CD4-positive, alpha-beta T cell (primary cell): ENCODE measurements around the gene SUN2. TPM values are rescaled to one million over a fixed set of nuclear protein-coding genes. Genes with fewer than 3 reads are reported as not detected.

Experiments
- ATAC-seq: fragments of 200-7000 bp; cut with Tn5 transposase; one replicate; pipeline ENCODE4 v1.10.0; 2022; ENCODE audit warnings: mild to moderate bottlenecking; ENCODE audit not compliant: poor library complexity
- CTCF ChIA-PET: fragments of 350-600 bp; sonication (Branson Sonifier 250); formaldehyde crosslinking; loops from one replicate; lab custom pipeline; 2021; ENCODE audit warnings: antibody characterized with exemption, inconsistent platforms; lab: Charles Lee
- POLR2A ChIA-PET: fragments of 350-600 bp; sonication (Branson Sonifier 250); formaldehyde crosslinking; loops from one replicate; lab custom pipeline; 2021; ENCODE audit warnings: antibody characterized with exemption, inconsistent platforms; lab: Charles Lee
- DNase-seq, 14 experiments: peaks; one replicate each; pipeline ENCODE4 v3.0.0-alpha.2; 2013 to 2020; ENCODE audit warnings: mixed read lengths in 2 of 14
- H3K27ac ChIP-seq, 2 donors: one replicate each; pipeline versions ENCODE4 v1.5.1 to v1.7.0; 2013; ENCODE audit warnings: low read length in 2 of 2, low read depth in 1 of 2, mild to moderate bottlenecking in 1 of 2
- H3K27me3 ChIP-seq, 2 experiments: 1 replicate in 1 of 2; 2 replicates in 1 of 2; pipeline versions ENCODE4 v1.6.1 to v1.7.0; 2013; ENCODE audit warnings: low read length in 2 of 2, control low read depth in 1 of 2, mild to moderate bottlenecking in 1 of 2, moderate library complexity in 1 of 2; ENCODE audit not compliant: insufficient read depth in 2 of 2, control insufficient read depth in 1 of 2
- H3K36me3 ChIP-seq: one replicate; pipeline ENCODE4 v1.6.1; 2013; ENCODE audit warnings: low read length, control low read depth; ENCODE audit not compliant: insufficient read depth
- H3K4me1 ChIP-seq: one replicate; pipeline ENCODE4 v1.6.1; 2013; ENCODE audit warnings: low read length, control low read depth; ENCODE audit not compliant: insufficient read depth
- H3K4me3 ChIP-seq: one replicate; pipeline ENCODE4 v1.5.1; 2013; ENCODE audit warnings: mild to moderate bottlenecking, low read length, moderate library complexity
- H3K9me3 ChIP-seq, 2 experiments: 1 replicate in 1 of 2; 2 replicates in 1 of 2; pipeline versions ENCODE4 v1.6.1 to v1.7.0; 2013; ENCODE audit warnings: low read length in 2 of 2, mild to moderate bottlenecking in 2 of 2, control low read depth in 1 of 2, moderate library complexity in 1 of 2; ENCODE audit not compliant: control insufficient read depth in 1 of 2, insufficient read depth in 1 of 2
- H3K27ac Mint-ChIP-seq: one replicate; pipeline ENCODE4 v1.8.0; 2020; ENCODE audit warnings: mixed read lengths
- H3K27me3 Mint-ChIP-seq: one replicate; pipeline ENCODE4 v1.8.0; 2021; ENCODE audit warnings: mixed read lengths
- H3K36me3 Mint-ChIP-seq: one replicate; pipeline ENCODE4 v1.8.0; 2021; ENCODE audit warnings: low read depth, mixed read lengths
- H3K4me1 Mint-ChIP-seq: one replicate; pipeline ENCODE4 v1.8.0; 2021; ENCODE audit warnings: low read depth, mixed read lengths
- H3K4me3 Mint-ChIP-seq: one replicate; pipeline ENCODE4 v1.8.0; 2020; ENCODE audit warnings: mild to moderate bottlenecking, mixed read lengths
- H3K9me3 Mint-ChIP-seq: one replicate; pipeline ENCODE4 v1.8.0; 2020; ENCODE audit warnings: mixed read lengths
- intact Hi-C, 2 experiments: fragments of 100-400 bp; cut with DNase I in 1 of 2; cut with micrococcal nuclease in 1 of 2; formaldehyde crosslinking; loops; one replicate each; pipeline versions ENCODE4 v1.15.1 to v1.9.0; 2023 to 2025; cut with DNase I, micrococcal nuclease
- total RNA-seq, 174 experiments: library from RNA in 2 of 174; stranded (reverse) in 2 of 174; gene quantifications; one replicate each; pipeline ENCODE4 v1.2.3 and lab custom pipeline; 2021 to 2026
- TF ChIP-seq, protein P1 (sequence below): fragments of 200-600 bp; IDR thresholded peaks from one replicate; pipeline ENCODE4 v1.8.0; 2022; ENCODE audit warnings: antibody characterized with exemption, mild to moderate bottlenecking

The SUN2 gene
- total RNA-seq, 2 experiments from 2014 or later: 440 to 453 TPM

DNA sequence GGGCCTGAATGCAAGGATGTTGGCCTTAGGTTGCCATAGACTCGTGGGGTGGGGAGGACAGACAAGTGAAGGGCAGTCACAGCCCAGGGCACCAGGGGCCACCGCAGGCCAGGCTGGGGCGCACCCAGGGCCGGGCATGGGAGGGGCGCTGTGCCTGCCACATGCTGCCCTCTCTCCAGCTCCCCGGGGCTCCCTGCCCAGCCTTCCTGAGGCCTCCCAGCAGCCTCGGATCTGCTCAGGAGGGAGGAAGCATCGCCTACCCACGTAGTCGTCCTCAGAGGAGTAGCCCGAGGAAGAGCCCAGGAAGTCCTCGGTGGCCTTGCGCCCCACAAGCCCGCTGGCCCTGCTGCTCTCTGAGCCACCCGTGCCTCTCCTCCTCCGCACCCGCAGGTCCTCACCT lies 5.2 kb downstream of the SUN2 start:
- ChIA-PET POLR2A (interaction anchor here (0.9 to 25.2 kb wide), 12 partner anchors 8 to 252 kb away, joined by 3 to 752 read pairs (median 5); partner anchors contain the start of genes CBX6, CBY1, FAM227A and GTPBP1), CTCF (interaction anchor here (1.1 to 2.0 kb wide), 3 partner anchors 15 to 26 kb away, joined by 4 to 12 read pairs (median 7); no protein-coding TSS in a partner anchor)
- Histone ChIP-seq H3K36me3 (peaks cover 84% of the 10 kb centered on the region), H3K9me3 (no peaks in the 10 kb centered on the region), H3K27ac (peak overlapping the region; percentile 67 to 81), H3K27me3 (no peaks in the 10 kb centered on the region), H3K4me3 (peak overlapping the region; percentile 98), H3K4me1 (peaks cover 78% of the 10 kb centered on the region)
- H3K4me1 Mint-ChIP-seq: peaks cover 66% of the 10 kb centered on the region
- TF ChIP-seq, protein P1, sequence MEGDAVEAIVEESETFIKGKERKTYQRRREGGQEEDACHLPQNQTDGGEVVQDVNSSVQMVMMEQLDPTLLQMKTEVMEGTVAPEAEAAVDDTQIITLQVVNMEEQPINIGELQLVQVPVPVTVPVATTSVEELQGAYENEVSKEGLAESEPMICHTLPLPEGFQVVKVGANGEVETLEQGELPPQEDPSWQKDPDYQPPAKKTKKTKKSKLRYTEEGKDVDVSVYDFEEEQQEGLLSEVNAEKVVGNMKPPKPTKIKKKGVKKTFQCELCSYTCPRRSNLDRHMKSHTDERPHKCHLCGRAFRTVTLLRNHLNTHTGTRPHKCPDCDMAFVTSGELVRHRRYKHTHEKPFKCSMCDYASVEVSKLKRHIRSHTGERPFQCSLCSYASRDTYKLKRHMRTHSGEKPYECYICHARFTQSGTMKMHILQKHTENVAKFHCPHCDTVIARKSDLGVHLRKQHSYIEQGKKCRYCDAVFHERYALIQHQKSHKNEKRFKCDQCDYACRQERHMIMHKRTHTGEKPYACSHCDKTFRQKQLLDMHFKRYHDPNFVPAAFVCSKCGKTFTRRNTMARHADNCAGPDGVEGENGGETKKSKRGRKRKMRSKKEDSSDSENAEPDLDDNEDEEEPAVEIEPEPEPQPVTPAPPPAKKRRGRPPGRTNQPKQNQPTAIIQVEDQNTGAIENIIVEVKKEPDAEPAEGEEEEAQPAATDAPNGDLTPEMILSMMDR: no peak
- no peaks in the 10 kb centered on the region for H3K9me3 Mint-ChIP-seq
- H3K27ac Mint-ChIP-seq: peak overlapping the region; percentile 99
- peaks cover 95% of the 10 kb centered on the region for H3K36me3 Mint-ChIP-seq
- no peak for ATAC-seq
- peak overlapping the region; percentile 99 for H3K4me3 Mint-ChIP-seq
- DNase-seq: no peak
- H3K27me3 Mint-ChIP-seq: no peaks in the 10 kb centered on the region
- intact Hi-C loops: loop anchor here (1.0 to 5.0 kb wide), 2 partner anchors 45 to 92 kb away; partner anchors contain the start of genes GTPBP1 (in 1 of the 2) and NPTXR (in 1 of the 2)

GRCh38 chr22:38750104-38750503 lies 5.7 kb downstream of the SUN2 start:
- peaks cover 65% of the 10 kb centered on the region for H3K4me1 Mint-ChIP-seq
- H3K9me3 Mint-ChIP-seq: no peaks in the 10 kb centered on the region
- Histone ChIP-seq H3K4me1 (peaks cover 81% of the 10 kb centered on the region), H3K36me3 (peaks cover 90% of the 10 kb centered on the region), H3K4me3 (no peak overlapping the region), H3K27ac (peak overlapping the region; percentile 67 to 81), H3K9me3 (no peaks in the 10 kb centered on the region), H3K27me3 (no peaks in the 10 kb centered on the region)
- intact Hi-C loops: loop anchor here in 1 of 2 experiments (5.0 kb wide), 1 partner anchor 92 kb away; the partner anchor contains the start of gene NPTXR
- H3K4me3 Mint-ChIP-seq: peak overlapping the region; percentile 58
- H3K36me3 Mint-ChIP-seq: peaks cover 98% of the 10 kb centered on the region
- H3K27ac Mint-ChIP-seq: peak overlapping the region; percentile 99
- ATAC-seq (no peak), DNase-seq (no peak)
- H3K27me3 Mint-ChIP-seq: no peaks in the 10 kb centered on the region
- ChIA-PET CTCF (interaction anchor here (1.1 kb wide), 1 partner anchor 25 kb away, joined by 4 read pairs; no protein-coding TSS in a partner anchor), POLR2A (interaction anchor here (0.9 to 25.2 kb wide), 8 partner anchors 8 to 93 kb away, joined by 3 to 752 read pairs (median 30); partner anchors contain the start of genes GTPBP1 and NPTXR)
- TF ChIP-seq, protein P1: no peak

DNA sequence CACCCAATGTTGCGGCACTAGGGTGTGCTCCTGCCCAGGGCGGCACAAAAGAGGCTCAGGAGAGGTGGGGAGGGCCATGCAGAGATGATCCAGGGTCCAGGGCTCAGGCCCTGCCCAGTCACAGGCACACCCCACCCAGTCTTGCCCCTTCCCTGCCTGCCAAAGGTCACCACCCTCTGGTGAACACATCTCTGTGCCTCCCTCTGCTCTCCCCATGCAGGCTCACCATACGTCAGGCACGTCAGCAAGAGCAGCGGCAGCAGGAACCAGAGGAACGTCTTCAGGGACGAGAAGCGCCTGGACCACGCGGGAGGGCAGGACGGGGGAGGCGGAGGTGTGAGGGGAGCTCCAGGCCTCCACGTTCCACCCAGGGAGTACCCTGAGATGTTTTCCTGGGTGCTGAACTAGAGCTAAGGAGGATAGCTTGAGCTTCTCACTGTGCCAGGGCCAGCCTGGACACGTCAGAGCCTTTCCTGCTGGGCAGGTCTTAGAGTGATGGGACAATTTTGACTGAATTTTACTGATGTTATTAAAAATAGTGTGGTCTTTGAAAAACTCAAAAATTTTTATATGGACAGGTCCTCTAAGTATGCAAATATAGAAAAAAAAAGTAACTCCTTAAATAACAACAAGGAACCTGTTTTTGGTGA lies 7.2 kb downstream of the SUN2 start:
- Histone ChIP-seq H3K4me1 (peaks cover 79% of the 10 kb centered on the region), H3K36me3 (peaks cover 97% of the 10 kb centered on the region), H3K4me3 (no peak overlapping the region), H3K9me3 (no peaks in the 10 kb centered on the region), H3K27me3 (no peaks in the 10 kb centered on the region), H3K27ac (peak overlapping the region; percentile 67 to 81)
- peaks cover 98% of the 10 kb centered on the region for H3K36me3 Mint-ChIP-seq
- no peaks in the 10 kb centered on the region for H3K9me3 Mint-ChIP-seq
- TF ChIP-seq, protein P1: no peak
- peak overlapping the region; percentile 34 for H3K4me3 Mint-ChIP-seq
- intact Hi-C loops: loop anchor here in 1 of 2 experiments (2.0 kb wide), 1 partner anchor 14 kb away; no protein-coding TSS in a partner anchor
- POLR2A ChIA-PET: interaction anchor here (0.9 to 25.2 kb wide), 5 partner anchors 8 to 50 kb away, joined by 3 to 752 read pairs (median 9); no protein-coding TSS in a partner anchor
- CTCF ChIA-PET: interaction anchor here (1.5 kb wide), 2 partner anchors 18 to 44 kb away, joined by 4 read pairs; no protein-coding TSS in a partner anchor
- peak overlapping the region; percentile 99 for H3K27ac Mint-ChIP-seq
- no peaks in the 10 kb centered on the region for H3K27me3 Mint-ChIP-seq
- no peak for ATAC-seq
- H3K4me1 Mint-ChIP-seq: peaks cover 62% of the 10 kb centered on the region
- no peak for DNase-seq
